Epithelial cell of proximal tubule (primary cell): ENCODE measurements around the gene AOPEP. TPM values are rescaled to one million over a fixed set of nuclear protein-coding genes. Genes with fewer than 3 reads are reported as not detected.

Experiments used
- DNase-seq: peaks from one replicate; pipeline ENCODE4 v3.0.0-alpha.2; 2011; ENCODE audit warnings: low read depth
- H3K4me3 ChIP-seq: 2 replicates; pipeline ENCODE4 v1.5.1; 2011; ENCODE audit warnings: low read depth, mild to moderate bottlenecking, low read length
- total RNA-seq: library from RNA; depleted of rRNA; stranded (reverse); fragments of >200 nt; gene quantifications from 2 replicates; pipeline ENCODE4 v1.2.3, GENCODE V29; 2015
- TF ChIP-seq, protein P1 (sequence below): conservative IDR thresholded peaks from 2 replicates; pipeline ENCODE4 v1.5.1; 2012; ENCODE audit warnings: low read depth, mild to moderate bottlenecking, low read length

AOPEP gene
- total RNA-seq, 1 donor from 2014 or later, result 27.0 TPM

DNA sequence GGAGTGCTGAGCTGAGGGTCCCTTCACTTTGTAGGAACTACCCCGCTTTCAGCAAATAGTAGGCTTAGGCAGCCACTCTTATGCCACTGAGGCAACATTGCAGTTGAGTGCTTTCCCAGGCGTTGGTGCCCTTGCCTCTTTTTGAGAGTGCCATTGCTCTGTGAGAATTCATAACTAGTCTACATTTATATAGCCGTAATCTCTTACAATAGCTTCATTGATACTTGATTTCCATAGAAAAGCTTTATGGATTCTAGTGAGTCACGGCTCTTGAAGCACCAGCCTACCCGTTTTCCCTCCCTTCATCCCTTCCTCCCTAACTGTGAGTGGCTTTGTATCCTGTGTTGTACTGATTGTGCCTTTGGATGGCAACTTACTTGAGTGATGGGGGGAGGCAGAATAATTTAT is 283.9 kb downstream of the AOPEP start:
- H3K4me3 ChIP-seq, result no peak overlapping the region
- DNase-seq, result no peak
- TF ChIP-seq, protein P1, sequence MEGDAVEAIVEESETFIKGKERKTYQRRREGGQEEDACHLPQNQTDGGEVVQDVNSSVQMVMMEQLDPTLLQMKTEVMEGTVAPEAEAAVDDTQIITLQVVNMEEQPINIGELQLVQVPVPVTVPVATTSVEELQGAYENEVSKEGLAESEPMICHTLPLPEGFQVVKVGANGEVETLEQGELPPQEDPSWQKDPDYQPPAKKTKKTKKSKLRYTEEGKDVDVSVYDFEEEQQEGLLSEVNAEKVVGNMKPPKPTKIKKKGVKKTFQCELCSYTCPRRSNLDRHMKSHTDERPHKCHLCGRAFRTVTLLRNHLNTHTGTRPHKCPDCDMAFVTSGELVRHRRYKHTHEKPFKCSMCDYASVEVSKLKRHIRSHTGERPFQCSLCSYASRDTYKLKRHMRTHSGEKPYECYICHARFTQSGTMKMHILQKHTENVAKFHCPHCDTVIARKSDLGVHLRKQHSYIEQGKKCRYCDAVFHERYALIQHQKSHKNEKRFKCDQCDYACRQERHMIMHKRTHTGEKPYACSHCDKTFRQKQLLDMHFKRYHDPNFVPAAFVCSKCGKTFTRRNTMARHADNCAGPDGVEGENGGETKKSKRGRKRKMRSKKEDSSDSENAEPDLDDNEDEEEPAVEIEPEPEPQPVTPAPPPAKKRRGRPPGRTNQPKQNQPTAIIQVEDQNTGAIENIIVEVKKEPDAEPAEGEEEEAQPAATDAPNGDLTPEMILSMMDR, result no peak

DNA sequence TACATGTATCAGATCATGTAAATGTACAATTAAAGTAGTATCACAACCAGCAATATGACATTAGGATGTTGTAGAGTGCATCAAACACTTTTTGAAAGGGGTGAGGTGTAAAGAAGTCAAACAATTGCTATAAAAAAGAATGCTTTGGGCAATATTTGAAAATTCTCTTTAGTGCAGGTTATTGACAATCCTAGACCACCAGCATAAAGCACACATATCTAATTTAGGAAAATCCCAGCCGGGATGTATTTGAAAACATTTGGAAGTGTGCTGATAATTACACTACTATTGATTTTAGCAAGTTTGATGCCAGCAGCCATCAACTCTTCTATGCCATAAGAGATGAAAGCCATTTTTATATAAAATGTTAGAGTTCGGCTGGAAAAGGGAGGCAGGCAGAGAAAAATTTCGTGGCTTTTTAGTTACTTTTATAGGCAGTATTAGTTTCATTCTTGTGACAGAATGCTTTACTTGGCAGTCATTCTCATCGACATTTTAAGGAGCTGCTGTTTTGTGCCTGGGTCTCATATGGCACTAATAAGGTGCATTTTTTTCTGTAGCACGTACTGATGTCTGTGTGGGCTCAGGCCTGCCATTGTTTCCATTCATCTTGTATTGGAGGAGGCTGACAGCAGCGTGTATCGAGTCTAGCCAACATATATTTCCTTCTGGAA is 285.7 kb downstream of the AOPEP start:
- TF ChIP-seq, protein P1, result no peak
- H3K4me3 ChIP-seq, result no peak overlapping the region
- DNase-seq, result no peak

DNA sequence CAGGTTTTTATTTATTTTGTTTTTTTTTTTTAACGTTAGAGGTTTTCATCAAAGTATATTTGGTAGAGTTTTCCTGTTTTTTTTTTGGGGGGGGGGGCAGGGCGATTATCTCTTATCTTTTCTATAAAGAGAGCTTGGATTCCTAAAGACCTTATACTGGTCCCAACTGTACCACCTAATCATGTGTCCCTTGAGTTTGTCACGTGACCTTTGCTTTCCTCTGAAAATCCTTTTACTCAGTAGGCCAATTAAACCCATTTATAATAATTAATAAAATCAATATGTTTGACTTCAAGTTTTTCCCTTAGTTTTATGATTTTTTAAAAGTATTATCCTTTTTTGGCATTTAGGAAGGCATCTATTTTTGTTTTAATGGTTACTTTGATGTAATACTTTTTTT is 286.4 kb downstream of the AOPEP start:
- DNase-seq, result no peak
- TF ChIP-seq, protein P1, result no peak
- no peak overlapping the region for H3K4me3 ChIP-seq

DNA sequence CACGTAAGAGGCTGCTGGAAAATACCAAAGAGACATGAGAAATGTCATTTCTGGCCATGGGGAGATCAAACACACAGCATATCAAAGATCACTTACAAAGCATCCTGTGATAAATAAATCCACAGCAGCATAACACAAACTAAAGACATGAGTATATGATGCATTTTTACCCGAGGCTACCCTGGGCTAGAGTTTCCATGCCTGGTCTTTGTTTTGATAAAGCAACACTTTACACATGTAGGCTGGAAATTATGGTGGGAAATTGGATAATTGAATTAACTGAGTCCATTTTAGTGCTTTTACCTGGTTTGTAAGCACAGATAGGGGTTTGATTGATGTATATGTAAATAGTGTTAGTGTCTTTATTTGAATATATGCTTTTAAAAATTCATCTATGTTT is 288.4 kb downstream of the AOPEP start:
- no peak overlapping the region for H3K4me3 ChIP-seq
- DNase-seq, result no peak
- TF ChIP-seq, protein P1, result no peak

DNA sequence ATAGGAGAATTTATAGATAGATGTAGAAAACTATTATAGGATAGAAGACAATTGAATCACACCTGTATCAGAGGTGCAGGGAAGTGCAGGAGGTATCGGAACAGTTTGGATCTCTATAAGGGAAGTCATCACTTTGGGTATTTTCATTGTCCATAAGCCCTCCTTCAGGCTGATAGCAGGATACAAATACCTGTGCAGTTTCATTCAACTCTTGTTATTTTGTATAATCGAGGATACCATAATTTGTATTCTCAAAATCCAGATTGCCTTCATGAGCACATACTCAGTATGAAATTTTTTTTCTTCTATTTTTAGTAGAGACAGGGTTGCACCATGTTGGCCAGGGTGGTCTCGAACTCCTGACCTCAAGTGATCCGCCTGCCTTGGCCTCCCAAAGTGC is 289.1 kb downstream of the AOPEP start:
- no peak for DNase-seq
- no peak overlapping the region for H3K4me3 ChIP-seq
- TF ChIP-seq, protein P1, result no peak

DNA sequence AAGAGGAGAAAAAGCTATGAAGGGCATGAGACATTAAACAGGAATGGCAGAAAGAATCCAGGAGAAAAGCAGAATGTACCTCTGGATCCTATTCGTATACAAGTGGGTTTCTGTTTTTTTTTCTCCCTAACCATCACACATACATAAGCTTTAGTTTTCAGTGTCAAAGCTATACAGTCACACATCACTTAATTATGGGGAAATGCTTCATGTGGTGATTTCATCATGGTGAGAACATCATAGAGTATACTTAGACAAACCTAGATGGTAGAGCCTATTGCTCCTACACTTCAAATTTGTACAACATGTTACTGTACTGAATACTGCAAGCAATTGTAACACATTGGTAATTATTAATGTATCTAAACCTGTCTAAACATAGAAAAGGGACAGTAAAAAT is 290.6 kb downstream of the AOPEP start:
- TF ChIP-seq, protein P1, result no peak
- no peak for DNase-seq
- no peak overlapping the region for H3K4me3 ChIP-seq

DNA sequence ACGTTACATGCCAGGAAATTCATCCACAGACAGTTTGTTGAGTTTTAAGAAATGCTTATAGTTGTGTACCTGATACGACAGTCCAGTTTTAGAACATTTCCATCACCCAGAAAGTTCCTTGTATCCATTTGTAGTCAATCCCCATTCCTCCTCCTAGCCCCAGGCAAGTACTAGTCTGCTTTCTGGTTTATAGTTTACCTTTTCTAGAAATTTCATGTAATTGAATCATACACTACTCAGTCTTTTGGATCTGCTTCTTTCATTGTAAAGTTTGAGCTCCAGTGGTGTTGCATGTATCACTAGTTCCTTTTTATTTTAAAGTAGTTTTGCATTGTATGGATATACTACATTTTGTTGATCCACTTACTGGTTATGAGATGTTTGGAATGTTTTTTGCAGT is 291.2 kb downstream of the AOPEP start:
- TF ChIP-seq, protein P1, result no peak
- no peak overlapping the region for H3K4me3 ChIP-seq
- no peak for DNase-seq
